ENCODE results near the gene ROMO1.
A peak's percentile ranks its signal among the peaks of the same experiment; 100 is the strongest.
"Not testable (repeated sequence)": the region's sequence is repeated elsewhere in the genome, so short reads cannot be mapped to it uniquely, and the experiment has no call there.

ROMO1 gene

GRCh38 chr20:35731862-35732643, 32.8 kb downstream of the ROMO1 start:
- no peak for DNase-seq

- no peak for DNase-seq
Measured at GRCh38 chr20:35732644-35732982, 33.4 kb downstream of the ROMO1 start.

- no peak for DNase-seq
Measured at GRCh38 chr20:35734374-35734773, 35.2 kb downstream of the ROMO1 start.

- DNase-seq, result no peak
Measured at GRCh38 chr20:35734777-35735649, 35.8 kb downstream of the ROMO1 start.

- DNase-seq, result no peak
Measured at GRCh38 chr20:35735826-35736470, 36.7 kb downstream of the ROMO1 start.

- DNase-seq, result no peak
Measured at GRCh38 chr20:35737865-35738333, 38.7 kb downstream of the ROMO1 start.

- no peak for DNase-seq
Measured at GRCh38 chr20:35738410-35739179, 39.4 kb downstream of the ROMO1 start.

- DNase-seq, result no peak
Measured at GRCh38 chr20:35739294-35740163, 40.3 kb downstream of the ROMO1 start.

- DNase-seq, result peak; percentile 99
Measured at GRCh38 chr20:35741892-35742740, 42.9 kb downstream of the ROMO1 start, which contains the start of gene RBM39. Gene RBM39 (minus strand): TSS chr20:35742260. CDS start chr20:35740874, 1,386 bp downstream.

GRCh38 chr20:35742741-35743523, 43.7 kb downstream of the ROMO1 start:
- DNase-seq, result no peak

- DNase-seq, result no peak
Measured at GRCh38 chr20:35743693-35744491, 44.7 kb downstream of the ROMO1 start.

- not testable (repeated sequence) for DNase-seq
Measured at GRCh38 chr20:35744492-35744841, 45.3 kb downstream of the ROMO1 start.

Data from activated CD4-positive, alpha-beta T cell treated with anti-CD3 and anti-CD28 coated beads, Interleukin-2, amount 50 U/mL, for 1 hour (primary cell).